Epithelial cell of esophagus (primary cell): ENCODE results near the gene POLE4.

Source experiments
- DNase-seq: peaks from one replicate; pipeline ENCODE4 v3.0.0; 2010; ENCODE audit warnings: low read depth
- H3K4me3 ChIP-seq: 2 replicates; pipeline ENCODE4 v1.5.1; 2011; ENCODE audit warnings: mild to moderate bottlenecking, low read length, control low read depth
- TF ChIP-seq, protein P1 (sequence below): IDR thresholded peaks from 2 replicates; pipeline ENCODE4 v1.5.1; 2011; ENCODE audit warnings: low read depth, mild to moderate bottlenecking, low read length, control low read depth, inconsistent platforms; ENCODE audit not compliant: insufficient read depth; ENCODE audit errors: missing control alignments

POLE4 gene

DNA sequence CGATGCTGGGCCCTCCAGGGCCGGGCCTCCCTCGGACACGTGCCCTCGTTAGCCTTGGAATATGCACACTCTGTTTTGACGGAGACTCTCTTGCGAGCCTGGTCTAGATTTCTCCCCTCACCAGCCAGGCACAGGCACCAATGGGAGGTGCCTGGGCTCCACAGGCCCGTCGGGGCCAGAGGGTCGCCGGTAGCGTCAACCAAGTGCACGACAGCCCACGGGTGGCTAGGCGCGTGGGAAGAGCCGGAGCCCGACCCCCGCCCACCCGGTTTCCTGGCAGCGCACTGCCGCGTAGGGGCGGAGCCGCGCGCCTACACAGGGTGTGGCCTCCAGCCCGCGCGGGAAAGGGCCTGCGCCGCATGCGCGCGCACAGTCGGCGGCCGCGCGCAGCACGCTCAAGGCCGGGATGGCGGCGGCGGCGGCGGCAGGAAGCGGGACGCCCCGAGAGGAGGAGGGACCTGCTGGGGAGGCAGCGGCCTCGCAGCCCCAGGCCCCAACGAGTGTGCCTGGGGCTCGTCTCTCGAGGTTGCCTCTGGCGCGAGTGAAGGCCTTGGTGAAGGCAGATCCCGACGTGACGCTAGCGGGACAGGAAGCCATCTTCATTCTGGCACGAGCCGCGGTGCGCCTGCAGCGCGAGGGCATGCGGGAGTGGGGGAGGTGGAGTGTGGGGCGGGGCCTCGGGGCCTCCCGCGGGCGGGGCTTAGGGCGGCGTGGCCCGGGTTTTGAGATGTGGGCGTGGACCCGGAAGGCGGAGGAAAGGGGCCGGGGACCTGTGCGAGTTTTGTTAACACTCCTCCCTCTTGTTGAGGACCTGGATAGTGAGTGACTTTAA is at the start of gene POLE4:
TSS of gene POLE4 (plus strand) at position 370 of the 832 bp plus-strand sequence. CDS start at position 407, 37 bp downstream.
- peak; percentile 86 for DNase-seq
- H3K4me3 ChIP-seq = peak within 1 kb of the TSS; percentile 62
- TF ChIP-seq, protein P1, sequence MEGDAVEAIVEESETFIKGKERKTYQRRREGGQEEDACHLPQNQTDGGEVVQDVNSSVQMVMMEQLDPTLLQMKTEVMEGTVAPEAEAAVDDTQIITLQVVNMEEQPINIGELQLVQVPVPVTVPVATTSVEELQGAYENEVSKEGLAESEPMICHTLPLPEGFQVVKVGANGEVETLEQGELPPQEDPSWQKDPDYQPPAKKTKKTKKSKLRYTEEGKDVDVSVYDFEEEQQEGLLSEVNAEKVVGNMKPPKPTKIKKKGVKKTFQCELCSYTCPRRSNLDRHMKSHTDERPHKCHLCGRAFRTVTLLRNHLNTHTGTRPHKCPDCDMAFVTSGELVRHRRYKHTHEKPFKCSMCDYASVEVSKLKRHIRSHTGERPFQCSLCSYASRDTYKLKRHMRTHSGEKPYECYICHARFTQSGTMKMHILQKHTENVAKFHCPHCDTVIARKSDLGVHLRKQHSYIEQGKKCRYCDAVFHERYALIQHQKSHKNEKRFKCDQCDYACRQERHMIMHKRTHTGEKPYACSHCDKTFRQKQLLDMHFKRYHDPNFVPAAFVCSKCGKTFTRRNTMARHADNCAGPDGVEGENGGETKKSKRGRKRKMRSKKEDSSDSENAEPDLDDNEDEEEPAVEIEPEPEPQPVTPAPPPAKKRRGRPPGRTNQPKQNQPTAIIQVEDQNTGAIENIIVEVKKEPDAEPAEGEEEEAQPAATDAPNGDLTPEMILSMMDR = no peak

GRCh38 chr2:74908748-74909444 is 49.5 kb upstream of the POLE4 start:
- TF ChIP-seq, protein P1 = no peak
- H3K4me3 ChIP-seq = peak overlapping the region; percentile 35
- DNase-seq = peak; percentile 42

- DNase-seq = no peak
- H3K4me3 ChIP-seq = no peak overlapping the region
- TF ChIP-seq, protein P1 = no peak
These were observed 48.2 kb upstream of the POLE4 start for GRCh38 chr2:74910245-74910644.

GRCh38 chr2:74911061-74911460 is 47.4 kb upstream of the POLE4 start:
- no peak overlapping the region for H3K4me3 ChIP-seq
- TF ChIP-seq, protein P1 = no peak
- DNase-seq = no peak

- no peak for DNase-seq
- TF ChIP-seq, protein P1 = no peak
- no peak overlapping the region for H3K4me3 ChIP-seq
These were observed 42.7 kb upstream of the POLE4 start for GRCh38 chr2:74915743-74916142.

DNA sequence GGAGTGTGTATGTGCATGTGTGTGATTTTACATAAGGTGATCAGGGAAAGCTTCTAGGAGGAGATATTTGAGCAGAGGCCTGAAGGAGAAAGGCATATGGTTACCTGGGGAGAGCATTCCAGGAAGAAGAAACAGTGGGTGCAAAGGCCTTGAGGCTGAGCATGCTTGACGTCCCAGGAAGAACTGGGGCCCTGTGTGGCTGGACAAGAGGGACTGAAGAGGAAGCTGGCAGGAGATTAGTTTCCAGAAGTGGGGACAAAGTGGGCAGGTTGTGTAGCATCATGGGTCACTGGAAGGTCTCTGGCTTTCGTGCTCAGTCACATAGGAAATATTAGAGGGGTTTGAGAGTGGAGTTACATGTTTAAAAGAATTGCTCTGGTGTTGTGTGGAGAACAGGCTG is 42.0 kb upstream of the POLE4 start:
- no peak overlapping the region for H3K4me3 ChIP-seq
- TF ChIP-seq, protein P1 = no peak
- DNase-seq = no peak
